Measurements from ENCODE around the gene VSIG10L2. TPM values are rescaled to one million over a fixed set of nuclear protein-coding genes. Genes with fewer than 3 reads are reported as not detected.

VSIG10L2 gene
- total RNA-seq, 4 donors from 2014 or later: 1.4 to 7.2 (median 4.5) TPM

GRCh38 chr11:125952973-125953372 is 7.1 kb downstream of the VSIG10L2 start:
- DNase-seq (ENCODE audit: low spot score in 2 of 2): peak; percentile 79 to 95
- intact Hi-C loops (cut with DNase I; ENCODE audit: low total_unique reads): no loop called here
- 22 to 35% methylated on average over 7 of the region's 7 CpGs for WGBS, 2 donors
- TF ChIP-seq CTCF (IDR thresholded peaks at IDR 0.05) (no peak), POLR2A (IDR thresholded peaks at IDR 0.05) (no peak)
- H3K4me3 ChIP-seq (ENCODE audit: low read depth, poor library complexity, severe bottlenecking): no peak overlapping the region

- 49 to 64% methylated on average over 20 of the region's 20 CpGs for WGBS, 2 donors
- peak in 1 of 2 donors; percentile 82 for DNase-seq (ENCODE audit: low spot score in 2 of 2)
- TF ChIP-seq POLR2A (IDR thresholded peaks at IDR 0.05) (no peak), CTCF (IDR thresholded peaks at IDR 0.05) (no peak)
- no peak overlapping the region for H3K4me3 ChIP-seq (ENCODE audit: low read depth, poor library complexity, severe bottlenecking)
- intact Hi-C loops (cut with DNase I; ENCODE audit: low total_unique reads): no loop called here
Measured at GRCh38 chr11:125953401-125953935, 7.6 kb downstream of the VSIG10L2 start.

- TF ChIP-seq CTCF (IDR thresholded peaks at IDR 0.05): no peak
- no peak for TF ChIP-seq POLR2A (IDR thresholded peaks at IDR 0.05)
- H3K4me3 ChIP-seq (ENCODE audit: low read depth, poor library complexity, severe bottlenecking): no peak overlapping the region
- 73 to 79% methylated on average over 18 to 21 of the region's 21 CpGs for WGBS, 2 donors
- DNase-seq (ENCODE audit: low spot score in 2 of 2): peak in 1 of 2 donors; percentile 78
- intact Hi-C loops (cut with DNase I; ENCODE audit: low total_unique reads): no loop called here
Measured at GRCh38 chr11:125954123-125954944, 8.5 kb downstream of the VSIG10L2 start.

GRCh38 chr11:125954945-125955640 is 9.2 kb downstream of the VSIG10L2 start:
- no peak overlapping the region for H3K4me3 ChIP-seq (ENCODE audit: low read depth, poor library complexity, severe bottlenecking)
- intact Hi-C loops (cut with DNase I; ENCODE audit: low total_unique reads): no loop called here
- DNase-seq (ENCODE audit: low spot score in 2 of 2): peak in 1 of 2 donors; percentile 68
- 93 to 95% methylated on average over 15 of the region's 15 CpGs for WGBS, 2 donors
- TF ChIP-seq POLR2A (IDR thresholded peaks at IDR 0.05): no peak
- no peak for TF ChIP-seq CTCF (IDR thresholded peaks at IDR 0.05)

GRCh38 chr11:125955856-125956255 is 10.0 kb downstream of the VSIG10L2 start:
- no peak overlapping the region for H3K4me3 ChIP-seq (ENCODE audit: low read depth, poor library complexity, severe bottlenecking)
- DNase-seq (ENCODE audit: low spot score in 2 of 2): peak in 1 of 2 donors; percentile 48
- 89 to 90% methylated on average over 2 of the region's 2 CpGs for WGBS, 2 donors
- TF ChIP-seq POLR2A (IDR thresholded peaks at IDR 0.05) (no peak), CTCF (IDR thresholded peaks at IDR 0.05) (no peak)
- intact Hi-C loops (cut with DNase I; ENCODE audit: low total_unique reads): no loop called here
